Measurements from ENCODE around the gene KLF3.

- TF ChIP-seq, protein P1, sequence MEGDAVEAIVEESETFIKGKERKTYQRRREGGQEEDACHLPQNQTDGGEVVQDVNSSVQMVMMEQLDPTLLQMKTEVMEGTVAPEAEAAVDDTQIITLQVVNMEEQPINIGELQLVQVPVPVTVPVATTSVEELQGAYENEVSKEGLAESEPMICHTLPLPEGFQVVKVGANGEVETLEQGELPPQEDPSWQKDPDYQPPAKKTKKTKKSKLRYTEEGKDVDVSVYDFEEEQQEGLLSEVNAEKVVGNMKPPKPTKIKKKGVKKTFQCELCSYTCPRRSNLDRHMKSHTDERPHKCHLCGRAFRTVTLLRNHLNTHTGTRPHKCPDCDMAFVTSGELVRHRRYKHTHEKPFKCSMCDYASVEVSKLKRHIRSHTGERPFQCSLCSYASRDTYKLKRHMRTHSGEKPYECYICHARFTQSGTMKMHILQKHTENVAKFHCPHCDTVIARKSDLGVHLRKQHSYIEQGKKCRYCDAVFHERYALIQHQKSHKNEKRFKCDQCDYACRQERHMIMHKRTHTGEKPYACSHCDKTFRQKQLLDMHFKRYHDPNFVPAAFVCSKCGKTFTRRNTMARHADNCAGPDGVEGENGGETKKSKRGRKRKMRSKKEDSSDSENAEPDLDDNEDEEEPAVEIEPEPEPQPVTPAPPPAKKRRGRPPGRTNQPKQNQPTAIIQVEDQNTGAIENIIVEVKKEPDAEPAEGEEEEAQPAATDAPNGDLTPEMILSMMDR (conservative IDR thresholded peaks at IDR 0.05) = no peak
- no peak for TF ChIP-seq EZH2 (IDR thresholded peaks at IDR 0.05; ENCODE audit: low read depth)
These were observed 40.7 kb upstream of the KLF3 start for GRCh38 chr4:38623260-38623659.

All from PC-9 (cell line).